Activated CD4-positive, alpha-beta memory T cell treated with anti-CD3 and anti-CD28 coated beads for 36 hours (primary cell): ENCODE measurements around the gene RAB8A. TPM values are rescaled to one million over a fixed set of nuclear protein-coding genes. Genes with fewer than 3 reads are reported as not detected.
"Not testable (repeated sequence)": the region's sequence is repeated elsewhere in the genome, so short reads cannot be mapped to it uniquely, and the experiment has no call there.

Experiments
- CTCF ChIA-PET: fragments of 350-600 bp; sonication (Branson Sonifier 250); formaldehyde crosslinking; loops from one replicate; lab custom pipeline; 2021; ENCODE audit warnings: antibody characterized with exemption, inconsistent platforms; lab: Charles Lee
- POLR2A ChIA-PET: fragments of 350-600 bp; sonication (Branson Sonifier 250); formaldehyde crosslinking; loops from one replicate; lab custom pipeline; 2021; ENCODE audit warnings: antibody characterized with exemption; lab: Charles Lee
- DNase-seq: peaks from one replicate; pipeline ENCODE4 v3.0.0-alpha.2; 2020
- H3K27ac Mint-ChIP-seq: one replicate; pipeline ENCODE4 v1.8.0; 2021; ENCODE audit warnings: mixed read lengths
- H3K27me3 Mint-ChIP-seq: one replicate; pipeline ENCODE4 v1.8.0; 2021; ENCODE audit warnings: mixed read lengths
- H3K36me3 Mint-ChIP-seq: one replicate; pipeline ENCODE4 v1.8.0; 2021; ENCODE audit warnings: mixed read lengths
- H3K4me1 Mint-ChIP-seq: one replicate; pipeline ENCODE4 v1.8.0; 2021; ENCODE audit warnings: low read depth, mixed read lengths
- H3K4me3 Mint-ChIP-seq: one replicate; pipeline ENCODE4 v1.8.0; 2021; ENCODE audit warnings: mild to moderate bottlenecking, mixed read lengths
- H3K9me3 Mint-ChIP-seq: one replicate; pipeline ENCODE4 v1.8.0; 2021; ENCODE audit warnings: mixed read lengths
- intact Hi-C: fragments of 100-400 bp; cut with micrococcal nuclease; formaldehyde crosslinking; loops from one replicate; pipeline ENCODE4 v1.15.1; 2023
- total RNA-seq, 2 experiments: library from RNA; stranded (reverse); gene quantifications; one replicate each; pipeline ENCODE4 v1.2.3, GENCODE V29; 2021

Gene RAB8A
- total RNA-seq, 2 experiments from 2014 or later = 146 to 154 TPM

DNA sequence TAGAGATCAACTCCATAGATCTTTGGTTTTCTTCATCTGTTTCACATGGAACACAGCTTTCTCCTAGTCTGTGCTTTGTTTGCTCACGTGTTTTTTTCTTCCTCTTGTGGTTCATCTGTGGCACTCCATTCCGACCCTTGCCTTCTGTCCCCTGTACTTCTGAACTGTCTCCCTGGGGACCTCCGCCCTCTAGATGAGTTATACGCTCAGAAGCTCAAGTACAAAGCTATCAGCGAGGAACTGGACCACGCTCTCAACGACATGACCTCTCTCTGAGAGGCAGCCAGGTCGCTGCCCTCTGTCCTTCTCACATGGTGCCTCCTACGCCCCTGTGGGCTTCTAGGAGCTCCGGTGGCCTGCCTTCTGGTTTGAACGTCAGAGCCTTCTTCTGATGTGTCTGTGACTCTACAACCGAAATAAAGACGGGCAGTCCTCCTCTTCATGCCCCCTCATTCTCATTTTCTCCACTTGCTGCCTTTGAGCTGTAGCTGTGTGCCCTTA is 16.6 kb upstream of the RAB8A start:
- Mint-ChIP-seq H3K36me3 (peaks cover 71% of the 10 kb centered on the region), H3K9me3 (no peaks in the 10 kb centered on the region), H3K27ac (peak overlapping the region; percentile 84), H3K4me1 (peaks cover 26% of the 10 kb centered on the region), H3K4me3 (no peak overlapping the region), H3K27me3 (no peaks in the 10 kb centered on the region)
- peak; percentile 44 for DNase-seq
- POLR2A ChIA-PET = interaction anchor here (0.7 to 1.9 kb wide), 8 partner anchors 9 to 25 kb away, joined by 3 to 11 read pairs (median 4); no protein-coding TSS in a partner anchor
- intact Hi-C loops = no loop called here
- CTCF ChIA-PET = interaction anchor here (0.6 to 2.8 kb wide), 10 partner anchors 9 to 90 kb away, joined by 3 to 19 read pairs (median 4); partner anchors contain the start of genes FAM32A and RAB8A

DNA sequence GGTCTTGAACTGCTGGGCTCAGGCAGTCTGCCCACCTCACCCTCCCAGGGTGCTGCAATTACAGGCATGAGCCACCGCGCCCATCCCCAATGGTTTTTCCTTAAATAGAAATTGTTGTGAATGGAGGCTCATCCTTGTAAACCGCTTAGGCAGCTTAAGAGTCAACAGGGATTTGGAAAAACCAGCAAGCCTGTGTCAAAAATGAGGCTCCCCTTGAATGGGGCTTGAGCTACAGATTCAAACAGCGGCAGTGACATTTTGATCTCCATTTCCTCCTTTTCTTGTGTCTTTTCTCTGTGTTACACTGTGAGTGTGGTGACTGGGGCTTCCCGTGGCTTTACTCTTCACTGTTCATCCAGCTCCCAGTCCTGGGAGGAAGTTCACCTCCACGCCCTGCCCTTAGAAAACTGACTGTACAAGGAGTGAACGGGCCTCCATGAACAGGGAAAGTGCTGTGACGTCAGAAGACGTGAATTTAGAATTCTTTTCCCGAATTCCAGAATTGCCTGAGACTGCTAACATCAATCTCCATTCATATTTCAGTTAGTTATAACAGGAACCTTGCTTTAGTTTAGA is 15.3 kb upstream of the RAB8A start:
- POLR2A ChIA-PET = interaction anchor here (1.1 to 2.1 kb wide), 3 partner anchors 10 to 11 kb away, joined by 3 to 11 read pairs (median 7); no protein-coding TSS in a partner anchor
- Mint-ChIP-seq H3K27ac (peak overlapping the region; percentile 62), H3K27me3 (no peaks in the 10 kb centered on the region), H3K9me3 (no peaks in the 10 kb centered on the region), H3K4me3 (no peak overlapping the region), H3K36me3 (peaks cover 67% of the 10 kb centered on the region), H3K4me1 (peaks cover 26% of the 10 kb centered on the region)
- CTCF ChIA-PET = interaction anchor here (1.1 to 2.8 kb wide), 4 partner anchors 32 to 89 kb away, joined by 3 to 11 read pairs (median 8); partner anchors contain the start of gene FAM32A
- DNase-seq = no peak
- intact Hi-C loops = no loop called here

DNA sequence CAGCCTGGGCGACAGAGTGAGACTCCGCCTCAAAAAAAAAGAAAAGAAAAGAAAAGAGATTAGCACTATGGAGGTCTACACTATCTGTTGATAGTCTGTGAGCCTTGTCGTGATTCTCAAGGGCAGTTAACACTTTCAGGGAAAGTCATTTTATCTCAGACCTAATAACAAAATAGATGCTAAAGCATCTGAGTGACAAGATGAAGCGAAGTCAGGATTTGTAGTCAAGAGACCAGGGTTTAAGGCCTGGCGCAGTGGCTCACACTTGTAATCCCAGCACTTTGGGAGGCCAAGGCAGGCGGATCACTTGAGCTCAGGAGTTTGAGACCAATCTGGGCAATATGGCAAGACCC is 13.3 kb upstream of the RAB8A start:
- intact Hi-C loops = no loop called here
- DNase-seq = no peak
- peaks cover 25% of the 10 kb centered on the region for H3K4me1 Mint-ChIP-seq
- H3K27ac Mint-ChIP-seq = peak overlapping the region; percentile 23
- H3K9me3 Mint-ChIP-seq = no peaks in the 10 kb centered on the region
- peaks cover 64% of the 10 kb centered on the region for H3K36me3 Mint-ChIP-seq
- ChIA-PET POLR2A (interaction anchor here (2.1 kb wide), 1 partner anchor 12 kb away, joined by 7 read pairs; no protein-coding TSS in a partner anchor), CTCF (interaction anchor here (1.1 to 1.7 kb wide), 2 partner anchors 11 to 12 kb away, joined by 3 to 6 read pairs; no protein-coding TSS in a partner anchor)
- H3K27me3 Mint-ChIP-seq = no peaks in the 10 kb centered on the region
- no peak overlapping the region for H3K4me3 Mint-ChIP-seq

DNA sequence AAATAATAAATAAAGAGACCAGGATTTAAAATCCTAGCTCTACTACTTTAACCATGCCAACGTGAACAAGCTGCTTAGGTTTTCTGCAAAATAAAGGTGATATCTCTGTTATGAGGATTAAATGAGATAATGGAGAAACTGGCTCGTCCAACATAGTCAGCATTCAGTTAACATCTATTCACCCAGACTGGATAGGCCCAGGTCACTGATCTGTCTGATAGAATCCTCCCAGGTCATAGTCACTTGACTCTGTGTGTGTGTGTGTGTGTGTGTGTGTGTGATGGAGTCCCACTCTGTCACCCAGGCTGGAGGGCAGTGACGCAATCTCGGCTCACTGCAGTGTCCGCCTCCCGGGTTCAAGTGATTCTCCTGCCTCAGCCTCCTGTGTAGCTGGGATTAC is 12.9 kb upstream of the RAB8A start:
- H3K4me1 Mint-ChIP-seq = peaks cover 22% of the 10 kb centered on the region
- DNase-seq = no peak
- no peaks in the 10 kb centered on the region for H3K27me3 Mint-ChIP-seq
- no peak overlapping the region for H3K27ac Mint-ChIP-seq
- H3K4me3 Mint-ChIP-seq = no peak overlapping the region
- ChIA-PET POLR2A (interaction anchor here (1.1 kb wide), 1 partner anchor 7 kb away, joined by 3 read pairs; no protein-coding TSS in a partner anchor), CTCF (interaction anchor here (1.1 to 1.7 kb wide), 3 partner anchors 11 to 86 kb away, joined by 3 to 6 read pairs (median 6); partner anchors contain the start of gene FAM32A)
- intact Hi-C loops = no loop called here
- H3K36me3 Mint-ChIP-seq = peaks cover 62% of the 10 kb centered on the region
- no peaks in the 10 kb centered on the region for H3K9me3 Mint-ChIP-seq

DNA sequence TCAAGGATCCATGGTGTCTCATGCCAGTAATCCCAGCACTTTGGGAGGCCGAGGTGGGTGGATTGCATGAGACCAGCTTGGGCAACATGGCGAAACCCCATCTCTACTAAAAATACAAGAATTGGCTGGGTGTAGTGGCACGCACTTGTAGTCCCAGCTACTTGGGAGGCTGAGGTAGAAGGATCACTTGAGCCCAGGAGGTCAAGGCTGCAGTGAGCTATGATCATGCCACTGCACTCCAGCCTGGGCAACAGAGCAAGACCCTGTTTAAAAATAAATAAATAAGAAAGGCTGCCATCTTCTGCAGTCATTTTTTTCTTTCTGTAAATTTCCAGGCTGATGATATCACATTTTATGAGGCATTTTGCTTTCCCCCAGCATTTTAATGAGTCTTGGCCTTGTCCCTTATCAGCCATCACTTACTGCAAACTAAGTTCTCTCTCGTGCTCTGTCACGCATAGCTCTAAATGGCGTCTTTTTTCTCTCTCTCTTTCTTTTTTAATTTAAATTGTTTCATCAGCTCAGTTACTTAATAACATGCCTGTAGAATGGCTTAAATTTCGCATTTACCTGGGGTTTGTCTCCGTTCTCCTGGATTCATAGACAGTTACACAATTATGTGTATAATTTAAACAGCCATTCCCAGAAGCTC is 12.2 kb upstream of the RAB8A start:
- H3K4me3 Mint-ChIP-seq, H3K9me3 Mint-ChIP-seq, DNase-seq, H3K27me3 Mint-ChIP-seq, intact Hi-C loops, H3K27ac Mint-ChIP-seq: not testable (repeated sequence)
- ChIA-PET CTCF (interaction anchor here (1.1 to 1.7 kb wide), 5 partner anchors 10 to 86 kb away, joined by 3 to 7 read pairs (median 6); partner anchors contain the start of gene FAM32A), POLR2A (interaction anchor here (1.0 to 1.9 kb wide), 3 partner anchors 8 to 12 kb away, joined by 3 to 5 read pairs (median 3); no protein-coding TSS in a partner anchor)
- Mint-ChIP-seq H3K36me3 (peaks cover 58% of the 10 kb centered on the region), H3K4me1 (peaks cover 19% of the 10 kb centered on the region)

DNA sequence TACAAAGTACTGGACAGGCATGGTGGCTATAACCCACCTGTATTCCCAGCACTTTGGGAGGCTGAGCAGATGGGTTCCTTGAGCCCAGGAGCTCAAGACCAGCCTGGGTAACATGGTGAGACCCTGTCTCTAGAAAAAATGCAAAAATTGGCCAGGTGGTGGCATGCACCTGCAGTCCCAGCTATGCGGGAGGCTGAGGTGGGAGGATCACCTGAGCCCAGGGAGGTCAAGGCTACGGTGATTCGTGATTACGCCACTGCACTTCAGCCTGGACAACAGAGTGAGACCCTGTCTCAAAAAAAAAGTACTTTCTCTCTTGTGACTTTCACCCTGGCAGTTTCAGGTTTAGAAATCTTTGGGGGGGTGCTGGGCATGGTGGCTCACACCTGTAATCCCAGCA is 11.2 kb upstream of the RAB8A start:
- peaks cover 50% of the 10 kb centered on the region for H3K36me3 Mint-ChIP-seq

DNA sequence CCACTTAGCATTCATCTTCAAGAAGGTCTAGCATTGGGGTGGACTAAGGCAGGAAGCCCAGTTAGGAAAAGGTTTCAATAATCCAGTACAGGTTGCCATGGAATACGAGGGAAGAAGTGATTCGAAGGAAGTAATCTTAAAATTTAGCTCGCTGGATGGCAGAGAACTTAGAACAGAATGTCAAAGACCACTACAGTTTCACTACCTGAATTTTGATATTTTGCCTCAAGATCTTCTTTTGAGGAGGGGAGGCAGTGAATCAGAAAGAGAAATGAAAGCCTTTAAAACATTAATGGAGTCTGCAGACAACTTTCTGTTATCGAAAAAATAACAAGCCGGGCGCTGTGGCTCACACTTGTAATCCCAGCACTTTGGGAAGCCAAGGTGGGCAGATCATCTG is 7.0 kb upstream of the RAB8A start:
- ChIA-PET CTCF (no interaction called here), POLR2A (interaction anchor here (1.5 kb wide), 1 partner anchor 18 kb away, joined by 4 read pairs; no protein-coding TSS in a partner anchor)

More for the DNA sequence above, 11.2 kb upstream of the RAB8A start:
- POLR2A ChIA-PET = interaction anchor here (1.9 kb wide), 1 partner anchor 9 kb away, joined by 5 read pairs; no protein-coding TSS in a partner anchor
- Mint-ChIP-seq H3K27me3 (no peaks in the 10 kb centered on the region), H3K9me3 (no peaks in the 10 kb centered on the region), H3K4me3 (no peak overlapping the region), H3K4me1 (peaks cover 8% of the 10 kb centered on the region), H3K27ac (no peak overlapping the region)
- intact Hi-C loops = no loop called here
- CTCF ChIA-PET = interaction anchor here (1.1 to 1.7 kb wide), 2 partner anchors 10 to 14 kb away, joined by 3 to 7 read pairs; no protein-coding TSS in a partner anchor
- DNase-seq = no peak

DNA sequence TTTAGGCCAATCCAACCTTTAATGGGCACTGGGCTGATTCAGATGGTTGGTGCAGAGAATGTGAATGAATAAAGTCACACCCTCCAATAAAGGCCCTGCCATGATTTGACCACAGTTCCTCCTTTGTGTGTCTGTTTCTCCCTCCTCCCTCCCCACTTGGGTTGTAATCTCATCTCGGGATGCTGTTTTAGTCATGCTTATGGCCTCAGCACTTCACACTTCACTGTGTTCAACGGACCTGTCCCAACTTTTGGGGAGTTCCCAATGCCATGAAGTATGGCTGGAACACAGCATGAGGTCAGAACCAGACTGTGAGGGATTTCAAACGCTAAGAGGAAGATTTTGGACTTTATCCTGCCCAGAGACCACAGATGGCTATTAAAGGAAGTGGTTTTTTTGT is 5.6 kb upstream of the RAB8A start:
- H3K36me3 Mint-ChIP-seq = peaks cover 19% of the 10 kb centered on the region
- intact Hi-C loops = no loop called here
- DNase-seq = no peak
- no peaks in the 10 kb centered on the region for H3K27me3 Mint-ChIP-seq
- ChIA-PET CTCF (interaction anchor here (2.2 kb wide), 1 partner anchor 43 kb away, joined by 10 read pairs; no protein-coding TSS in a partner anchor), POLR2A (no interaction called here)
- no peak overlapping the region for H3K4me3 Mint-ChIP-seq
- peak overlapping the region; percentile 76 for H3K27ac Mint-ChIP-seq
- H3K4me1 Mint-ChIP-seq = peaks cover 5% of the 10 kb centered on the region
- no peaks in the 10 kb centered on the region for H3K9me3 Mint-ChIP-seq

More for the DNA sequence above, 7.0 kb upstream of the RAB8A start:
- intact Hi-C loops = no loop called here
- peak overlapping the region; percentile 35 for H3K27ac Mint-ChIP-seq
- no peak for DNase-seq
- H3K9me3 Mint-ChIP-seq = no peaks in the 10 kb centered on the region
- no peaks in the 10 kb centered on the region for H3K27me3 Mint-ChIP-seq
- no peak overlapping the region for H3K4me3 Mint-ChIP-seq
- H3K4me1 Mint-ChIP-seq = peaks cover 2% of the 10 kb centered on the region
- H3K36me3 Mint-ChIP-seq = peaks cover 22% of the 10 kb centered on the region

DNA sequence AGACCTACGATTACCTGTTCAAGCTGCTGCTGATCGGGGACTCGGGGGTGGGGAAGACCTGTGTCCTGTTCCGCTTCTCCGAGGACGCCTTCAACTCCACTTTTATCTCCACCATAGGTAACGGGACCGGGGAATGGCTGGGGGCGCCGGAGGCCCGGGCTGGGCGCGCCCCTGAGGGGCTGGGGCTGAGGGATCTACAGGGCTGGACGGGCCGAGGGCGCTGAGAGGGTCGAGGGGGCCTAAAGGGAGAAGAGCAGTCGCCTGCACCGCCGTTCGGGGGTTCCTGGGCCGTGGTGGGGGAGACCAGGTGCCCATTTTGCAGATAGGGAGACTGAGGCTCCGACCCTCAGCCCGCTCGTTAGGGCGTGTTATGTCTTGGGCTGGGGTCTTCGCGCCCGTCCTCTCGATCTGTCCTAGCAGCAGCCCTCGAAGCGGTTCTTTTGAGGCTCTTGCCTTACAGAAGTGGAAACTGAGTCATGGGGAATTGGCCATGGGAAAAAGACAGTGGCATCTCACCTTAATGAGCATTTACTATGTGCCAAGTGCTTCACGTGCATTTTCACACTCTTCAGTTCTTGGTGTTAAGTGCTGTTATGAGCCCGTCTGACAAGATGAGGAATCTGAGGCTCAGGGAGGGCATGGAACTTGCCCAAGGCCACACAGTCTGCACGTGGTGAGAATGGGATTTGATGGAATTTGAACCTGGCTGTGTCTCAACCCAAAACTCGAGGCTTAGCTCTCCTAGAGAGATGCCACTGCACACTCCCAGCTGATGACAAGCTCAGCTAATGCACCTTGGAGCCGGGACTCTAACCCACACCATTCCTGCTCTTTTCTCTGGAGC is 442 bp downstream of the RAB8A start:
- no peak for DNase-seq
- Mint-ChIP-seq H3K27ac (peak overlapping the region; percentile 97), H3K27me3 (no peaks in the 10 kb centered on the region), H3K4me3 (peak overlapping the region; percentile 98), H3K4me1 (peaks cover 48% of the 10 kb centered on the region), H3K9me3 (no peaks in the 10 kb centered on the region), H3K36me3 (peaks cover 26% of the 10 kb centered on the region)
- CTCF ChIA-PET = interaction anchor here (1.0 to 3.5 kb wide), 10 partner anchors 17 to 74 kb away, joined by 3 to 21 read pairs (median 6); partner anchors contain the start of genes FAM32A and TPM4
- POLR2A ChIA-PET = interaction anchor here (0.9 to 2.1 kb wide), 7 partner anchors 28 to 42 kb away, joined by 3 to 15 read pairs (median 4); partner anchors contain the start of gene TPM4
- intact Hi-C loops = loop anchor here (1.0 to 10.0 kb wide), 5 partner anchors 7 to 472 kb away; partner anchors contain the start of gene FAM32A

DNA sequence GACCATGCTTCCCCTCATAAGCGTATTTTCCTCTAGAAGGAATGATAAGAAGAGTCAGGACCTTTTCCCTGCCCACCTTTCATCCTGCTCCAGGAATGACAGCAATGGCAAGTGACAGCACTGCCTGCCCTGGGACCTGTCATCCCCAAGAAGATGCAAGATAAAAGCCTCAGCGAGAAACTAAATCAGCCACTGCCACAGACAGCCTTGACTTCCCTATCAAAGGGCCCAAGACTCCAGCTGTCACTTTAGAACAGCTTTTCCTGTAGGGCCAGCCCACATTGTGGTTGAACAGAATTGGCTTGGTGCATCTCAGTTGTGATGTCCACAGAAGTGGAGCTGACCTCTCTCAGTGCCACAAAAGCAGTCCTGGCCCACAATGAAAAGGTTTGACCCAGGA is 1.1 kb downstream of the RAB8A start:
- Mint-ChIP-seq H3K27me3 (no peaks in the 10 kb centered on the region), H3K9me3 (no peaks in the 10 kb centered on the region), H3K4me1 (peaks cover 54% of the 10 kb centered on the region), H3K27ac (peak overlapping the region; percentile 97), H3K4me3 (peak overlapping the region; percentile 98), H3K36me3 (peaks cover 33% of the 10 kb centered on the region)
- intact Hi-C loops = loop anchor here (10.0 kb wide), 1 partner anchor 222 kb away; no protein-coding TSS in a partner anchor
- CTCF ChIA-PET = interaction anchor here (1.0 to 3.5 kb wide), 4 partner anchors 18 to 73 kb away, joined by 4 to 19 read pairs (median 5); partner anchors contain the start of gene FAM32A
- POLR2A ChIA-PET = interaction anchor here (0.9 to 1.1 kb wide), 2 partner anchors 35 to 42 kb away, joined by 3 read pairs; no protein-coding TSS in a partner anchor
- no peak for DNase-seq
